Sigmoid colon (tissue), 7 donors: ENCODE measurements around the gene TFB2M. TPM values are rescaled to one million over a fixed set of nuclear protein-coding genes. Genes with fewer than 3 reads are reported as not detected.

Source experiments
- DNase-seq: peaks from one replicate; pipeline ENCODE4 v3.0.0-alpha.2; 2019
- H3K27ac ChIP-seq, 4 donors: fragments of 200-600 bp; sonication (generic); one replicate each; pipeline ENCODE4 v1.5.1; 2016 to 2019; ENCODE audit warnings: mild to moderate bottlenecking in 1 of 4
- H3K27me3 ChIP-seq, 3 donors: fragments of 200-600 bp; sonication (generic); one replicate each; pipeline ENCODE4 v1.5.1; 2019; ENCODE audit warnings: mild to moderate bottlenecking in 1 of 3
- H3K36me3 ChIP-seq, 4 donors: fragments of 200-600 bp; sonication (generic); one replicate each; pipeline ENCODE4 v1.5.1; 2016 to 2019
- H3K4me1 ChIP-seq, 4 donors: fragments of 200-600 bp; sonication (generic); one replicate each; pipeline ENCODE4 v1.5.1; 2017 to 2019
- H3K4me3 ChIP-seq, 4 donors: fragments of 200-600 bp; sonication (generic); one replicate each; pipeline ENCODE4 v1.5.1; 2017 to 2019; ENCODE audit warnings: mild to moderate bottlenecking in 2 of 4, moderate library complexity in 1 of 4
- H3K9me3 ChIP-seq, 4 donors: fragments of 200-600 bp in 3 of 4; sonication (generic) in 3 of 4; one replicate each; pipeline versions ENCODE4 v1.5.1 to v1.6.1; 2013 to 2019
- EP300 ChIP-seq, 4 donors: sonication (generic); formaldehyde crosslinking; IDR thresholded peaks; one replicate each; pipeline ENCODE4 v1.6.1; 2017; ENCODE audit warnings: antibody characterized with exemption in 4 of 4
- POLR2A ChIP-seq, 2 donors: fragments of 450-650 bp; IDR thresholded peaks; one replicate each; pipeline ENCODE4 v1.6.1; 2016; ENCODE audit warnings: antibody characterized with exemption in 2 of 2, mild to moderate bottlenecking in 2 of 2, moderate library complexity in 2 of 2
- POLR2AphosphoS5 ChIP-seq, 4 donors: sonication (generic); formaldehyde crosslinking; IDR thresholded peaks; one replicate each; pipeline ENCODE4 v1.6.1; 2017; ENCODE audit warnings: antibody characterized with exemption in 4 of 4
- WGBS, 2 donors: extraction: QIAGEN DNeasy Blood & Tissue Kit; methylation state at CpG; one replicate each; pipeline ENCODE4 v1.1.7; 2013; 5-methylcytosine and 5-hydroxymethylcytosine counted together
- intact Hi-C: fragments of 100-400 bp; cut with DNase I; formaldehyde crosslinking; loops from one replicate; pipeline ENCODE4 v1.15.1; 2023
- polyA plus RNA-seq, 3 donors: library from polyadenylated mRNA; stranded (reverse); fragments of 200-250 nt; gene quantifications; one replicate each; pipeline ENCODE4 v1.2.3, GENCODE V29; 2013
- total RNA-seq, 4 donors: library from RNA; depleted of rRNA; stranded (reverse); fragments of >200 nt; gene quantifications; one replicate each; pipeline ENCODE4 v1.1.0, GENCODE V29; 2016
- TF ChIP-seq, protein P1 (sequence below), 4 experiments: fragments of 450-650 bp in 3 of 4; fragments of 200-600 bp in 1 of 4; IDR thresholded peaks; one replicate each; pipeline ENCODE4 v1.5.1; 2016 to 2019; ENCODE audit warnings: antibody characterized with exemption in 4 of 4, mild to moderate bottlenecking in 3 of 4, moderate library complexity in 2 of 4
- donor health status: healthy with polysubstance abuse.
- donor health status: Bipolar disorder and iron deficiency.
- donor health status: healthy.

The TFB2M gene
- total and polyA plus RNA-seq, 7 donors, result 4.7 to 18.5 (median 12.8) TPM

- no peaks in the 10 kb centered on the region for H3K9me3 ChIP-seq
- TF ChIP-seq POLR2AphosphoS5 (IDR thresholded peaks at IDR 0.05), result peak in 3 of 4 donors; percentile 24 to 45 (median 25)
- TF ChIP-seq, protein P1, sequence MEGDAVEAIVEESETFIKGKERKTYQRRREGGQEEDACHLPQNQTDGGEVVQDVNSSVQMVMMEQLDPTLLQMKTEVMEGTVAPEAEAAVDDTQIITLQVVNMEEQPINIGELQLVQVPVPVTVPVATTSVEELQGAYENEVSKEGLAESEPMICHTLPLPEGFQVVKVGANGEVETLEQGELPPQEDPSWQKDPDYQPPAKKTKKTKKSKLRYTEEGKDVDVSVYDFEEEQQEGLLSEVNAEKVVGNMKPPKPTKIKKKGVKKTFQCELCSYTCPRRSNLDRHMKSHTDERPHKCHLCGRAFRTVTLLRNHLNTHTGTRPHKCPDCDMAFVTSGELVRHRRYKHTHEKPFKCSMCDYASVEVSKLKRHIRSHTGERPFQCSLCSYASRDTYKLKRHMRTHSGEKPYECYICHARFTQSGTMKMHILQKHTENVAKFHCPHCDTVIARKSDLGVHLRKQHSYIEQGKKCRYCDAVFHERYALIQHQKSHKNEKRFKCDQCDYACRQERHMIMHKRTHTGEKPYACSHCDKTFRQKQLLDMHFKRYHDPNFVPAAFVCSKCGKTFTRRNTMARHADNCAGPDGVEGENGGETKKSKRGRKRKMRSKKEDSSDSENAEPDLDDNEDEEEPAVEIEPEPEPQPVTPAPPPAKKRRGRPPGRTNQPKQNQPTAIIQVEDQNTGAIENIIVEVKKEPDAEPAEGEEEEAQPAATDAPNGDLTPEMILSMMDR (IDR thresholded peaks at IDR 0.05), result no peak
- TF ChIP-seq EP300 (IDR thresholded peaks at IDR 0.05), result no peak
- TF ChIP-seq POLR2A (IDR thresholded peaks at IDR 0.05), result no peak
- no peak overlapping the region for H3K4me3 ChIP-seq
- no peak for DNase-seq
- WGBS, 2 donors, result 20 to 32% methylated on average over 3 of the region's 3 CpGs
- H3K27me3 ChIP-seq, result no peaks in the 10 kb centered on the region
- peak overlapping the region; percentile 73 to 77 (median 75) for H3K27ac ChIP-seq
- intact Hi-C loops, result no loop called here
- peaks cover 0 to 77% (median 72%) of the 10 kb centered on the region in 4 donors for H3K4me1 ChIP-seq
- H3K36me3 ChIP-seq, result no peaks in the 10 kb centered on the region
Measured at GRCh38 chr1:246579818-246580217, 13.8 kb upstream of the TFB2M start.

- no peak for DNase-seq
- H3K27ac ChIP-seq, result peak overlapping the region in 3 of 4 donors; percentile 75 to 77 (median 75)
- 36 to 72% methylated on average over 2 of the region's 2 CpGs for WGBS, 2 donors
- H3K27me3 ChIP-seq, result no peaks in the 10 kb centered on the region
- no peak overlapping the region for H3K4me3 ChIP-seq
- H3K36me3 ChIP-seq, result no peaks in the 10 kb centered on the region
- peaks cover 0 to 63% (median 57%) of the 10 kb centered on the region in 4 donors for H3K4me1 ChIP-seq
- intact Hi-C loops, result no loop called here
- TF ChIP-seq, protein P1 (IDR thresholded peaks at IDR 0.05), result no peak
- TF ChIP-seq EP300 (IDR thresholded peaks at IDR 0.05) (no peak), POLR2A (IDR thresholded peaks at IDR 0.05) (no peak), POLR2AphosphoS5 (IDR thresholded peaks at IDR 0.05) (no peak)
- H3K9me3 ChIP-seq, result no peaks in the 10 kb centered on the region
Measured at GRCh38 chr1:246577720-246578106, 11.7 kb upstream of the TFB2M start.

GRCh38 chr1:246577082-246577719 is 11.1 kb upstream of the TFB2M start:
- H3K4me1 ChIP-seq, result peaks cover 0 to 61% (median 52%) of the 10 kb centered on the region in 4 donors
- H3K27ac ChIP-seq, result peak overlapping the region in 3 of 4 donors; percentile 26 to 77 (median 75)
- intact Hi-C loops, result no loop called here
- H3K4me3 ChIP-seq, result no peak overlapping the region
- 49 to 54% methylated on average over 5 of the region's 5 CpGs for WGBS, 2 donors
- no peaks in the 10 kb centered on the region for H3K27me3 ChIP-seq
- no peaks in the 10 kb centered on the region for H3K36me3 ChIP-seq
- H3K9me3 ChIP-seq, result no peaks in the 10 kb centered on the region
- TF ChIP-seq POLR2AphosphoS5 (IDR thresholded peaks at IDR 0.05) (no peak), EP300 (IDR thresholded peaks at IDR 0.05) (no peak), POLR2A (IDR thresholded peaks at IDR 0.05) (no peak)
- TF ChIP-seq, protein P1 (IDR thresholded peaks at IDR 0.05), result no peak
- DNase-seq, result no peak

GRCh38 chr1:246576709-246577032 is 10.6 kb upstream of the TFB2M start:
- WGBS, 2 donors, result 93 to 94% methylated on average over 3 of the region's 3 CpGs
- H3K4me1 ChIP-seq, result peaks cover 0 to 61% (median 46%) of the 10 kb centered on the region in 4 donors
- peak overlapping the region in 2 of 4 donors; percentile 26 to 77 for H3K27ac ChIP-seq
- H3K4me3 ChIP-seq, result no peak overlapping the region
- no peaks in the 10 kb centered on the region for H3K36me3 ChIP-seq
- no peak for DNase-seq
- no peak for TF ChIP-seq POLR2AphosphoS5 (IDR thresholded peaks at IDR 0.05)
- TF ChIP-seq EP300 (IDR thresholded peaks at IDR 0.05), result no peak
- TF ChIP-seq POLR2A (IDR thresholded peaks at IDR 0.05), result no peak
- TF ChIP-seq, protein P1 (IDR thresholded peaks at IDR 0.05), result no peak
- intact Hi-C loops, result no loop called here
- H3K9me3 ChIP-seq, result no peaks in the 10 kb centered on the region
- H3K27me3 ChIP-seq, result no peaks in the 10 kb centered on the region

- H3K9me3 ChIP-seq, result no peaks in the 10 kb centered on the region
- 49 to 84% methylated on average over 6 of the region's 6 CpGs for WGBS, 2 donors
- no peak for TF ChIP-seq POLR2A (IDR thresholded peaks at IDR 0.05)
- TF ChIP-seq POLR2AphosphoS5 (IDR thresholded peaks at IDR 0.05), result no peak
- no peak for TF ChIP-seq EP300 (IDR thresholded peaks at IDR 0.05)
- TF ChIP-seq, protein P1 (IDR thresholded peaks at IDR 0.05), result no peak
- no peak for DNase-seq
- H3K27me3 ChIP-seq, result no peaks in the 10 kb centered on the region
- no peak overlapping the region for H3K4me3 ChIP-seq
- H3K36me3 ChIP-seq, result no peaks in the 10 kb centered on the region
- peaks cover 0 to 61% (median 35%) of the 10 kb centered on the region in 4 donors for H3K4me1 ChIP-seq
- H3K27ac ChIP-seq, result peak overlapping the region; percentile 40 to 99 (median 56)
- intact Hi-C loops, result no loop called here
Measured at GRCh38 chr1:246573491-246573890, 7.4 kb upstream of the TFB2M start.
